H9 (cell line): ENCODE results near the gene ANAPC4. TPM values are rescaled to one million over a fixed set of nuclear protein-coding genes. Genes with fewer than 3 reads are reported as not detected.

ENCODE experiments used
- DNase-seq: peaks from one replicate; pipeline ENCODE4 v3.0.0-alpha.2; 2017
- H2AFZ ChIP-seq: one replicate; pipeline ENCODE4 v1.6.1; 2013; ENCODE audit warnings: mild to moderate bottlenecking, low read length, control low read depth, moderate library complexity
- H2AK5ac ChIP-seq: 2 replicates; pipeline ENCODE4 v1.6.1; 2013; ENCODE audit warnings: low read length, control low read depth, mixed read lengths; ENCODE audit not compliant: insufficient read length
- H2BK120ac ChIP-seq: one replicate; pipeline ENCODE4 v1.6.1; 2013; ENCODE audit warnings: low read depth, mild to moderate bottlenecking, low read length, control low read depth, inconsistent platforms; ENCODE audit not compliant: poor library complexity, severe bottlenecking
- H2BK12ac ChIP-seq: 2 replicates; pipeline ENCODE4 v1.6.1; 2013; ENCODE audit warnings: low read length, control low read depth, mixed read lengths, low read depth; ENCODE audit not compliant: insufficient read length
- H2BK15ac ChIP-seq: 2 replicates; pipeline ENCODE4 v1.6.1; 2013; ENCODE audit warnings: low read depth, low read length, control low read depth
- H2BK20ac ChIP-seq: one replicate; pipeline ENCODE4 v1.6.1; 2013; ENCODE audit warnings: low read depth, mild to moderate bottlenecking, low read length, control low read depth, inconsistent platforms; ENCODE audit not compliant: poor library complexity, severe bottlenecking
- H2BK5ac ChIP-seq: 2 replicates; pipeline ENCODE4 v1.6.1; 2013; ENCODE audit warnings: low read length, control low read depth, mixed read lengths; ENCODE audit not compliant: insufficient read length
- H3K14ac ChIP-seq: 2 replicates; pipeline ENCODE4 v1.6.1; 2013; ENCODE audit warnings: low read length, control low read depth; ENCODE audit not compliant: insufficient read depth
- H3K18ac ChIP-seq: 2 replicates; pipeline ENCODE4 v1.6.1; 2013; ENCODE audit warnings: low read depth, mild to moderate bottlenecking, mixed read lengths, low read length, control low read depth; ENCODE audit not compliant: insufficient read length
- H3K23ac ChIP-seq: 2 replicates; pipeline ENCODE4 v1.6.1; 2013; ENCODE audit warnings: low read length, control low read depth, mixed read lengths, low read depth; ENCODE audit not compliant: insufficient read length
- H3K23me2 ChIP-seq: 2 replicates; pipeline ENCODE4 v1.6.1; 2013; ENCODE audit warnings: low read depth, mild to moderate bottlenecking, mixed read lengths, low read length, control low read depth; ENCODE audit not compliant: insufficient read length, poor library complexity, severe bottlenecking
- H3K27ac ChIP-seq: 2 replicates; pipeline ENCODE4 v1.5.1; 2013; ENCODE audit warnings: low read length, control low read depth, mixed read lengths, low read depth; ENCODE audit not compliant: insufficient read length
- H3K27me3 ChIP-seq: 2 replicates; pipeline ENCODE4 v1.6.1; 2013; ENCODE audit warnings: low read length, control low read depth, inconsistent platforms; ENCODE audit not compliant: insufficient read depth
- H3K4ac ChIP-seq: 2 replicates; pipeline ENCODE4 v1.6.1; 2013; ENCODE audit warnings: low read depth, mild to moderate bottlenecking, control low read depth, inconsistent platforms, low read length, moderate library complexity
- H3K4me1 ChIP-seq: 2 replicates; pipeline ENCODE4 v1.6.1; 2013; ENCODE audit warnings: low read length, control low read depth, inconsistent platforms; ENCODE audit not compliant: insufficient read depth
- H3K4me2 ChIP-seq: 2 replicates; pipeline ENCODE4 v1.6.1; 2013; ENCODE audit warnings: low read length, control low read depth, mixed read lengths; ENCODE audit not compliant: insufficient read length, insufficient read depth
- H3K56ac ChIP-seq: 2 replicates; pipeline ENCODE4 v1.6.1; 2013; ENCODE audit warnings: low read depth, mild to moderate bottlenecking, mixed read lengths, low read length, control low read depth; ENCODE audit not compliant: insufficient read length
- H3K79me1 ChIP-seq: 2 replicates; pipeline ENCODE4 v1.6.1; 2013; ENCODE audit warnings: low read depth, mild to moderate bottlenecking, moderate library complexity, low read length, control low read depth, inconsistent platforms; ENCODE audit not compliant: insufficient read depth, poor library complexity, severe bottlenecking
- H3K79me2 ChIP-seq: 2 replicates; pipeline ENCODE4 v1.6.1; 2013; ENCODE audit warnings: low read length, control low read depth, inconsistent platforms; ENCODE audit not compliant: insufficient read depth
- H3K9ac ChIP-seq: 2 replicates; pipeline ENCODE4 v1.6.1; 2013; ENCODE audit warnings: low read length, control low read depth, mixed read lengths; ENCODE audit not compliant: insufficient read length; ENCODE audit errors: extremely low read depth
- H3K9me3 ChIP-seq: one replicate; pipeline ENCODE4 v1.6.1; 2013; ENCODE audit warnings: low read depth, low read length, inconsistent platforms; ENCODE audit not compliant: control insufficient read depth
- H3T11ph ChIP-seq: one replicate; pipeline ENCODE4 v1.6.1; 2013; ENCODE audit warnings: mild to moderate bottlenecking, low read length, control low read depth, inconsistent platforms
- H4K20me1 ChIP-seq: one replicate; pipeline ENCODE4 v1.6.1; 2013; ENCODE audit not compliant: control insufficient read depth, insufficient read length, insufficient read depth
- H4K5ac ChIP-seq: 2 replicates; pipeline ENCODE4 v1.6.1; 2013; ENCODE audit warnings: low read depth, mild to moderate bottlenecking, mixed read lengths, low read length, control low read depth; ENCODE audit not compliant: insufficient read length
- H4K8ac ChIP-seq: replicated peaks from 2 replicates; pipeline ENCODE4 v1.6.1; 2013; ENCODE audit warnings: low read length, control low read depth, mixed read lengths, low read depth; ENCODE audit not compliant: insufficient read length
- H4K91ac ChIP-seq: 2 replicates; pipeline ENCODE4 v1.6.1; 2013; ENCODE audit warnings: low read depth, mild to moderate bottlenecking, moderate library complexity, mixed read lengths, low read length, control low read depth; ENCODE audit not compliant: insufficient read length
- H3K27ac Mint-ChIP-seq, 3 experiments: 2 replicates in 2 of 3; 3 replicates in 1 of 3; pipeline ENCODE4 v1.8.0; 2020 to 2021; ENCODE audit warnings: mixed read lengths in 3 of 3, mild to moderate bottlenecking in 1 of 3, moderate library complexity in 1 of 3
- H3K27me3 Mint-ChIP-seq: 2 replicates; pipeline ENCODE4 v1.8.0; 2021; ENCODE audit warnings: low read depth, mild to moderate bottlenecking, moderate library complexity, mixed read lengths
- H3K36me3 Mint-ChIP-seq, 3 experiments: 2 replicates in 2 of 3; 3 replicates in 1 of 3; pipeline ENCODE4 v1.8.0; 2020 to 2021; ENCODE audit warnings: low read depth in 3 of 3, mixed read lengths in 3 of 3; ENCODE audit not compliant: insufficient read depth in 1 of 3
- H3K4me1 Mint-ChIP-seq, 2 experiments: 2 replicates each; pipeline ENCODE4 v1.8.0; 2020; ENCODE audit warnings: mixed read lengths in 2 of 2
- H3K4me3 Mint-ChIP-seq, 2 experiments: 2 replicates in 1 of 2; 3 replicates in 1 of 2; pipeline ENCODE4 v1.8.0; 2020 to 2021; ENCODE audit warnings: mild to moderate bottlenecking in 2 of 2, mixed read lengths in 2 of 2, moderate library complexity in 1 of 2
- H3K9me3 Mint-ChIP-seq, 2 experiments: 2 replicates in 1 of 2; 3 replicates in 1 of 2; pipeline ENCODE4 v1.8.0; 2020; ENCODE audit warnings: mild to moderate bottlenecking in 2 of 2, mixed read lengths in 2 of 2, moderate library complexity in 1 of 2
- WGBS: extraction: QIAGEN DNeasy Blood & Tissue Kit; methylation state at CpG from one replicate; pipeline ENCODE4 v1.1.7; 2013; ENCODE audit warnings: missing lambda C conversion rate, low lambda C conversion rate, mixed read lengths; ENCODE audit not compliant: insufficient read length; ENCODE audit errors: extremely low coverage; 5-methylcytosine and 5-hydroxymethylcytosine counted together
- total RNA-seq: library from RNA; stranded (reverse); gene quantifications from 2 replicates; pipeline ENCODE4 v1.2.1, GENCODE V29; 2021
- TF ChIP-seq, protein P1 (sequence below): fragments of 200-600 bp; sonication (generic); conservative IDR thresholded peaks from 3 replicates; pipeline ENCODE4 v1.8.0; 2021; ENCODE audit warnings: antibody characterized with exemption, mild to moderate bottlenecking

Gene ANAPC4
- total RNA-seq, 1 experiment from 2014 or later, result 42.5 TPM

DNA sequence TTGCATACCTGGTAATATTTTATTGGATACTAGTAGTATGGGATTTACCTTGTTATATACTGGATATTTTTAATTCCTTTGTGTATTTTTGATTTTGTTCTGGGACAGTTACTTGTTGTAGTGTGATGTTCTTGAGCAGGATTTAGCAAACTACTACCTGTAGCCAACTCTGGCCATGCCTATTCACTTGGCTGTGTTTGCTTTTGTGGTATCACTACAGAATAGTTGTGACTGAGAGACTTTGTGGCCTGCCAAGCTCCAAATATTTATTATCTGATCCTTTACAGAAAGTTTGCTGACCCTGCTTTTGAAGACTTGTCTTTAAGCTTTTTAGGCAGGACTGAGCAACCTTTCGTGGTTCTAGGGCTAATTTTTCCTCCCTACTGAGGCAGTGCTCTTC lies 46.7 kb upstream of the ANAPC4 start:
- H3K18ac ChIP-seq, result no peak overlapping the region
- H2BK12ac ChIP-seq, result no peak overlapping the region
- no peak overlapping the region for H3K27ac ChIP-seq
- H4K8ac ChIP-seq, result no peak overlapping the region
- H2BK20ac ChIP-seq, result no peak overlapping the region
- Mint-ChIP-seq H3K27ac (peak overlapping the region in 1 of 3 experiments; percentile 24; a peak in 1 of 7 replicates), H3K36me3 (peaks cover 0 to 4% (median 0%) of the 10 kb centered on the region in 3 experiments; a peak in 1 of 7 replicates), H3K9me3 (no peaks in the 10 kb centered on the region), H3K4me1 (no peaks in the 10 kb centered on the region), H3K27me3 (no peaks in the 10 kb centered on the region), H3K4me3 (no peak overlapping the region)
- no peak overlapping the region for H2AK5ac ChIP-seq
- no peak overlapping the region for H3K4me2 ChIP-seq
- no peak overlapping the region for H4K91ac ChIP-seq
- H2AFZ ChIP-seq, result no peak overlapping the region
- no peaks in the 10 kb centered on the region for H4K20me1 ChIP-seq
- TF ChIP-seq, protein P1, sequence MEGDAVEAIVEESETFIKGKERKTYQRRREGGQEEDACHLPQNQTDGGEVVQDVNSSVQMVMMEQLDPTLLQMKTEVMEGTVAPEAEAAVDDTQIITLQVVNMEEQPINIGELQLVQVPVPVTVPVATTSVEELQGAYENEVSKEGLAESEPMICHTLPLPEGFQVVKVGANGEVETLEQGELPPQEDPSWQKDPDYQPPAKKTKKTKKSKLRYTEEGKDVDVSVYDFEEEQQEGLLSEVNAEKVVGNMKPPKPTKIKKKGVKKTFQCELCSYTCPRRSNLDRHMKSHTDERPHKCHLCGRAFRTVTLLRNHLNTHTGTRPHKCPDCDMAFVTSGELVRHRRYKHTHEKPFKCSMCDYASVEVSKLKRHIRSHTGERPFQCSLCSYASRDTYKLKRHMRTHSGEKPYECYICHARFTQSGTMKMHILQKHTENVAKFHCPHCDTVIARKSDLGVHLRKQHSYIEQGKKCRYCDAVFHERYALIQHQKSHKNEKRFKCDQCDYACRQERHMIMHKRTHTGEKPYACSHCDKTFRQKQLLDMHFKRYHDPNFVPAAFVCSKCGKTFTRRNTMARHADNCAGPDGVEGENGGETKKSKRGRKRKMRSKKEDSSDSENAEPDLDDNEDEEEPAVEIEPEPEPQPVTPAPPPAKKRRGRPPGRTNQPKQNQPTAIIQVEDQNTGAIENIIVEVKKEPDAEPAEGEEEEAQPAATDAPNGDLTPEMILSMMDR, result no peak
- H3K23me2 ChIP-seq, result no peaks in the 10 kb centered on the region
- no peaks in the 10 kb centered on the region for H3K79me2 ChIP-seq
- H3K79me1 ChIP-seq, result no peaks in the 10 kb centered on the region
- no peak overlapping the region for H2BK120ac ChIP-seq
- WGBS, result no CpG with 5 or more reads among the region's 1 CpG
- no peak for DNase-seq
- no peak overlapping the region for H3K56ac ChIP-seq
- H3K9me3 ChIP-seq, result no peaks in the 10 kb centered on the region
- H4K5ac ChIP-seq, result no peak overlapping the region
- no peak overlapping the region for H2BK15ac ChIP-seq
- H3K27me3 ChIP-seq, result no peaks in the 10 kb centered on the region
- no peak overlapping the region for H3K23ac ChIP-seq
- no peak overlapping the region for H3K14ac ChIP-seq
- H2BK5ac ChIP-seq, result no peak overlapping the region
- H3K4ac ChIP-seq, result no peak overlapping the region
- no peak overlapping the region for H3T11ph ChIP-seq
- no peak overlapping the region for H3K9ac ChIP-seq
- H3K4me1 ChIP-seq, result no peaks in the 10 kb centered on the region
